GM19240 (cell line): Measurements from ENCODE around the gene BARX2.
A peak's percentile ranks its signal among the peaks of the same experiment; 100 is the strongest.
"Not testable (repeated sequence)": the region's sequence is repeated elsewhere in the genome, so short reads cannot be mapped to it uniquely, and the experiment has no call there.

Source experiments
- DNase-seq: peaks from one replicate; pipeline ENCODE4 v3.0.0; 2011; ENCODE audit warnings: low spot score; ENCODE audit not compliant: insufficient read length

BARX2 gene, protein sequence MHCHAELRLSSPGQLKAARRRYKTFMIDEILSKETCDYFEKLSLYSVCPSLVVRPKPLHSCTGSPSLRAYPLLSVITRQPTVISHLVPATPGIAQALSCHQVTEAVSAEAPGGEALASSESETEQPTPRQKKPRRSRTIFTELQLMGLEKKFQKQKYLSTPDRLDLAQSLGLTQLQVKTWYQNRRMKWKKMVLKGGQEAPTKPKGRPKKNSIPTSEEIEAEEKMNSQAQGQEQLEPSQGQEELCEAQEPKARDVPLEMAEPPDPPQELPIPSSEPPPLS

DNA sequence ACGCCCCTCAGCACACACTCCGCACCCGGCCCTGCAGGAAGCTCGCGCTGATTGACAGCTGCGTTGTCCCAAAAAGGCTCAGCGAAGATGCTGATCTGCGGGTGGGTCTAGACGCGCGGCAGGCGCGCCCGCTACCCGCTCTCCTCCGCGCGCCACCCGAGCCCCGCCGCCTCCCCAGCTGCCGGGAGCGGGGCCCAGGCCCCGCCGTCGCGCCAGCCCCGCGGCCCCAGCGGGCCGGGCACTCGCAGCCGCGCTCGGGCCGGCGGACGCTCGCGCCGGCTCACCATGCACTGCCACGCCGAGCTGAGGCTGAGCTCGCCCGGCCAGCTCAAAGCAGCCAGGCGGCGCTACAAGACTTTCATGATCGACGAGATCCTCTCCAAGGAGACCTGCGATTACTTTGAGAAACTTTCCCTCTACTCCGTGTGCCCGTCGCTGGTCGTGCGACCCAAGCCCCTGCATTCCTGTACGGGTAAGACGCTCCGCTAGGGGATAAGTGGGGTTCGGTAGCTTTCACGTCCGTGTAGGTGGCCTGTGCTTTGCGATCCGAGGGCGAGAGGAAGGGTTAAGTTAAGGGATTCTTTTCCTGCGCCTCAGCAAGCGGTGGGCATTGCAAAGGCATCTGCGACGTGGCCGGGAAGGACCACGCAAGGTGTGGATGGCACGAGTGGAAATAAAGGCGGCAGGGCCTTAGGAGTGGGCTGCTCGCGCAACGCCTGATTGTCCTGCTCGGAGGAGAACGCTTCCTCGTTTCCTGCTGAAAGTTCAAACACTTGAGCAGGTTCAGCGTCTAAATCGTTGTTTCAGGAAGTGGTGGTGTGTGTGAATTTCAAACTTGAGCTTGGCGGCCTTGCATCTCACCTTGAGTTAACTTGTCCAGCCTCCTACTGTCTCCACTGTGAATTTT lies at the start of gene BARX2:
Gene BARX2, plus strand, starts transcription at position 98 of the 907 bp plus-strand sequence. Its CDS starts 188 bp downstream, at position 286.
- DNase-seq = no peak

DNA sequence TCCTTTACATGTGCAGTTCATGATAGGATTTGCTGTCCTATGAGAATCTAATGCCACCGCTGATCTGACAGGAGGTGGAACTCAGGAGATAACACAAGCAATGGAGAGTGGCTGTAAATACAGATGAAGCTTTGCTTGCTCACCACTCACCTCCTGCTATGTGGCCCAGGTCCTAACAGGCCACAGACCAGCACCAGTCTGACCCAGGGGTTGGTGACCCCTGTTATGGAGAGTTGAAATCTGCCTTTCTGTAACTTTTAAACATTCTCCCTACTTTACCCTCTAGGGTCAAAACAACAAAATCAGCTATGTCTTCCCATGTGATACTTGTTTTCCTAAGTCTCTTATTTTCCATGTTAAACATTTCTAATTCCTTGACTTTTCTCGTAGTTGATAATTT lies 48.7 kb upstream of the BARX2 start:
- DNase-seq = no peak

DNA sequence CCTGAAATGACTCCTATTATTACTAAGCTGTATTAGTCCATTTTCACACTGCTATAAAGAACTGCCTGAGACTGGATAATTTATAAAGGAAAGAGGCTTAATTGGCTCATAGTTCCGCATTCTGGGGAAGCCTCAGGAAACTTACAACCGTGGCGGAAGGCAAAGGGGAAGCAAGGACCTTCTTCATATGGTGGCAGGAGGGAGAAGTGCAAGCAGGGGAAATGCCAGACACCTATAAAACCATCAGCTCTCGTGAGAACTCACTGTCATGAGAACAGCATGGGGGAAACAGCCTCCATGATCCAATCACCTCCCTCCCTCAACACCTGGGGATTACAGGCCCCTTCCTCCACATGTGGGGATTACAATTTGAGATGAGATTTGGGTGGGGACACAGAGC lies 47.9 kb upstream of the BARX2 start:
- not testable (repeated sequence) for DNase-seq

DNA sequence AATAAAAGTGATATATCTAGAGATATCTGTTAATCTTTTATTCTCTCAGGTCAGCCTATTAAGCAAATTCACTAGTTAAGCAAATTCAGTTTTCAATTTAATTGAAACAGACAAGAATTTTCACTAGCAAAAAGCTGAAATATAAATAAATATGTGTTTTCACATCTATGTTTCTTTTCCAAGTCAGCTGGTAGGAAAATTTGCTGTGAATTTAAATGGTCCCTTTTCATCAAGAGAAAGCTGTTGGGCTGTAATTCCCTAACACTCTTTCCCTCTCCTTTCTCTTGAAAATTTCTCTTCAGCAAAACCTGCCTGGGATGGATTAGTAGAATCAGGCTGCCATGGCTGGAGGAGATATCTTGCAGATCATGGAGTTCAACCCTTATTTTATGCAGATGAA lies 46.9 kb upstream of the BARX2 start:
- no peak for DNase-seq

DNA sequence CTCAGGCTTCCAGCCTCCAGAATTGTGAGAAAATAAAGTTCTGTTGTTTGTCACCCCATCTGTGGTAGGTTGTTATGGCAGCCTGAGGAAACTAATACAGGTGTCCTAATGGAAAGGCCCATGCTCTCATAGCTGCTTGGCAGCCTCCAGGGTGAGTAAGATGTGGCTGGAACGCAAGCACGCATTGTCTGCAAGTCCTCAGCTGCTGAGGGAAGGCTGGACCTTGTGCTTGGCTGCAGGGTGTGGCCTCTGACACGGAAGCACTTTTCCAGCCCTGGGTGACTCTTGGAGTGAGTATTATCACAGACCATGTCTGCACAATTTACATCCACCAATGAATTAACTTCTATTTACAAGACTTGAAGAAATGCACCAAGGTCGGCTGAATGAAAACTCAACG lies 44.4 kb upstream of the BARX2 start:
- DNase-seq = no peak

DNA sequence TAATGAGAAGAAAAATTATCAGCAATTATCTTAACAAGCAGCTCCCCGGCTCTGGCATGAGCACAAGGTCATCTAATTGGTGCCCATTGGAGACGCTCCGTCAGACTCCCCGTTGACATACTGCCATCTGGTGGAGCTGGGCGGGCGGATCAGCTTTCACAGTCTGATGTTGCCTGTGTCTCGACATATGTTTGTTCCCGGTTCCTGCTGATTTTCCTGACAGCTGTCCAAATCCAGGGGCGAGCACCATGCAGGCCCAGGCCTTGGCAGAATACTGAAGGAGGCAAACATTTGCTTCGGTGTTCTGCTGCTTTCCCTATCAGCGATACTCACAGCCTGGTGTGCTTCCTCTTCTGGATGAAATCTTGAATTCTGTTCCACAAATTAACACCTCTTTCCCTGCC lies 43.8 kb upstream of the BARX2 start:
- peak; percentile 52 for DNase-seq

DNA sequence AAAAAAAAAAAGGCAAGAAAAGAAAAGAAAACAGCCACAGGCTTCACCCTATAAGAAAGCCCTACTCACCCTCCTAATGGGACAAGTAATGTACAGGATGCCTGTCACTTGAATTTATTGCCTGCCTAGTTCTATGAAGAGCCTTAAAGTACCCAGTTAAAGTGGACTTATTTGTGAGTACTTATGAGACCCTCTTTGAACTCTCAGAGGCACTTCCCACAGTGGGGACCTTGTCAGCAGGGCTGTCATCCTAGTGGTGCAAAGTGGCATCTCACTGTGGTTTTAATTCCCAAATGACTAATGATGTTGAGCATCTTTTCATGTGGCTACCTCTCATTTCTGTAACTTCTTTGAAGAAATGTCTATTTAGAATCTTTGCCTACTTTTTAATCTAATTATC lies 41.8 kb upstream of the BARX2 start:
- no peak for DNase-seq

DNA sequence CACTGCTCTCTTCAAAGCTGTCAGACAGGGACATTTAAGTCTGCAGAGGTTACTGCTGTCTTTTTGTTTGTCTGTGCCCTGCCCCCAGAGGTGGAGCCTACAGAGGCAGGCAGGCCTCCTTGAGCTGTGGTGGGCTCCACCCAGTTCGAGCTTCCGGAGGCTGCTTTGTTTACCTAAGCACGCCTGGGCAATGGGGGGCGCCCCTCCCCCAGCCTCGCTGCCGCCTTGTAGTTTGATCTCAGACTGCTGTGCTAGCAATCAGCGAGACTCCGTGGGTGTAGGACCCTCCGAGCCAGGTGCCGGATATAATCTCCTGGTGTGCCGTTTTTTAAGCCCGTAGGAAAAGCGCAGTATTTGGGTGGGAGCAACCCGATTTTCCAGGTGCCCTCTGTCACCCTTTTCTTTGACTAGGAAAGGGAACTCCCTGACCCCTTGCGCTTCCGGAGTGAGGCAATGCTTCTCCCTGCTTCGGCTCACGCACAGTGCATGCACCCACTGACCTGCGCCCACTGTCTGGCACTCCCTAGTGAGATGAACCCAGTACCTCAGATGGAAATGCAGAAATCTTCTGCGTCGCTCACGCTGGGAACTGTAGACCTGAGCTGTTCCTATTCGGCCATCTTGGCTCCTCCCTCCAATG lies 31.2 kb upstream of the BARX2 start:
- DNase-seq = not testable (repeated sequence)

DNA sequence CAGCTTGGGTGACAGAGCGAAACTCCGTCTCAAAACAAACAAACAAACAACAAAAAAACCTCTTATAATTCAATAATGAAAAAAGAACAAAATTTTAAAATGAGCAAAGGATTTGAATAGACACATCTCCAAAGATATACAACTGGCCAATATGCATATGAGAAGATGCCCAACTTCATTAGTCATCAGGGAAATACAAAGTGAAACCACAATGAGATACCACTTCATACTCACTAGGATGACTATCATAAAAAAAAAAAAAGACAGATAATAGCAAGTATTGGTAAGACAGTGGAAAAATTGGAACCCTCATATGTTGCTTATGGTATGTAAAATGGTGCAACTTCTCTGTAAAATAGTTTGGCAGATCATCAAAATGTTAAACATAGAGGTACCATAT lies 28.7 kb upstream of the BARX2 start:
- DNase-seq = no peak

DNA sequence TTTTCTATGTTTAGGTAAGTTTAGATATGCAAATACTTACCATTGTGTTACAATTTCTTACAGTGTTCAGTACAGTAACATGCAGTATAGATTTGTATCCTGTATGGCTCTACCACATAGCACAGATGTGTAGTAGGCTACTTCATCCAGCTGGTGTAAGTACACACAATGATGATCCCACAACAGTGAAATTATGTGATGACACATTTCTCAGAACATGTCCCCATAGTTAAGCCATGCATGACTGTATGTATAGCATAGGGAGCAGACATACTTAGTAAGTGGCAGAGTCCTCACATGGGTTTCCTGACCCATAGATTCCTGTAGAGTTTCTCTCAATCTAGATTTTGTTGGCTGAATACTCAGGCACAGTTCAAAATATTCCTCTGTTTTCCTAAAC lies 26.8 kb upstream of the BARX2 start:
- no peak for DNase-seq

DNA sequence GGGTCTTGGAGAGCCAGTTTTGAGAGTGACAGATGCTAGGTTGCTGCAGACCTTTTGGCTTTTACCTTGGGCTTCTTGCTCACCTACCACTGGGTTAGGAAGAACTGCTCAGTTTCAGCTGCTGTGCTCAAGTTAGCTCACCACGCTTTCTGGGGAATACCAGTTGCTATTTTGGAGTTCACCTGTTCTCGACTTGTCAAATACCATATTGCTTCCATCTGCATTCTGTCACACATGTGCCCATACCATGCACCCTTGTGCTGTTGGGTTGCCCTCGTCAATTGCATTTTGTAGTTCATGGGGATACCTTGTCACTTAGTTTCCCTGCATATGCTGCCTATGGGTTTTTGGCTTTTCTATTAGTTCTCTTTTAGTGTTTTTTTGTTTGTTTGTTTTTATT lies 23.0 kb upstream of the BARX2 start:
- DNase-seq = no peak

DNA sequence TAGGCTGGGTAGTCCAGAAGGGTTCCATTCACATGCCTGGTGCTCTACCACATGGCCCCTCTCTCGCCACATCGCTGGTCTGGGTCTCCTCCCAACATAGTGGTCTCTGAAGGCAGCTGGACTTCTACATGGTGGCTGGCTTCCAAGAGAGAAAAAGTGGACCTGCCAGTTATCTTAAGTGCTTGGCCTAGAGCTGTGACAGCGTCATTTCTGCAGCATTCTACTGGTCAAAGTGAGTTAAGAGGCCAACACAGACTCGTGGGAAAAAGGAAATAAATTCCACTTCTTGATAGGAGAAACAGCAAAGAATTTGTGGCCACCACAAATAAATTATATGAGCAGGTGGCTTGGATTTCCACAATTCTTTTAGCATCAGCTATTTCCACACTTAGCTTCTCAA lies 21.0 kb upstream of the BARX2 start:
- no peak for DNase-seq

DNA sequence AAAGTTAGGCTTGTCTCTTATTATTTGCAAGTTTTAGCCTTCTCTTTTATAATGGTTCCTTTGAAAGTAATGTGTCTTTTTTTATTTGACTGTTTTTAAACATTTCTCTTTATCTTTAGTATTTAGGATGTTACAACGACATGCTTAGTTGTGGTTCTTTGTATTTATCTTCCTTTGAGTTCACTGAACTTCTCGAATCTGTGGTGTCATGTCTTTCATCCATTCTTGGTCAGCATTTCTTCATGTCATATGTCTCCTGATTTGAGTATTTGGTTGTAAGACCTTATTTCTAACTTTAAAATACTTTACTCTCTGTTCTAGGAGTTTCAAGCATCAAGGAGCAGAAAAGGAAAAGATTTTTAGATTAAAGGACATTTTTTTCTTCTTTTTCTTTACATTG lies 15.9 kb upstream of the BARX2 start:
- no peak for DNase-seq

DNA sequence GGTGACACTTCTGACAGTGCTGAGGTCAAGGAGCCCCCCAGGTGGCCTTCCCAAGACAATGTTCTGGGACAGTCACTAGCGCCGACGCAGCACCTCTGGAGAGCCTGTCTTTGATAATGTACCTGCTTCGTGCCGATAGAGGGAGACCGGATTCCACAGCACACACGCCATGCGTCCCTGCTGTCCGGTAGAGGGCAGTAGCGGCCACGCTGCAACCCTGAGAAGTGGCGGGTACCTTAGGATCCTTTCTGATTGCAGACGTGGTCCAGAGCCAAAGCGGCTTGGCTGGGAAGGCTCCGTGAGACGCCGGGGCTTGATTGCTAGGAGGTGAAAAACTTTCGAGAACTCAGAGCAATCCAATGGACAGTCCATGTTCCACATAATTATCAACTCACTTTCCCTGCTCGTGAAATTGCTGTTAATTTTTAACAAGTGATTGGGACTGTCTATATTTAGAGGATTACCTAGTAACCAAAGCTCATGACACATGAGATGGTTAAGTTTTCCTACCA lies 11.4 kb upstream of the BARX2 start:
- peak; percentile 26 for DNase-seq

DNA sequence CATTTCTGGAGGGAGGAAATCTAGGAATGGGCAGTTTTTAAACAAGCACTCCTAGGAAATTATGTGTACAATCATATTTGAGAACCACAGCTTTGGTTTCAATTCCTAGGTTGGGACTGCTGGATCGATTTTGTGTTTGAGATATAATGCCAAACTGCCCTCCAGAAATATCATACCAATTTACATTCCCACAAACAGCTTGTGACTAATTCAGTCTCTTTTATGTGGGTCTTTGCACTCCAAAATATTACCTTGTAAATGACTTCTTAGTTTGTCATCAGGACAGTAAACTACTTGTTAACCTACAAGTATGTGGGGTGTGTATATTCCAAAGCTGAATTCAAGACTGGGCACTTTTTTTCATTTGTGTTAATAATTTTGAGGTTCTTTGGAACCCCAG lies 9.8 kb upstream of the BARX2 start:
- DNase-seq = no peak

DNA sequence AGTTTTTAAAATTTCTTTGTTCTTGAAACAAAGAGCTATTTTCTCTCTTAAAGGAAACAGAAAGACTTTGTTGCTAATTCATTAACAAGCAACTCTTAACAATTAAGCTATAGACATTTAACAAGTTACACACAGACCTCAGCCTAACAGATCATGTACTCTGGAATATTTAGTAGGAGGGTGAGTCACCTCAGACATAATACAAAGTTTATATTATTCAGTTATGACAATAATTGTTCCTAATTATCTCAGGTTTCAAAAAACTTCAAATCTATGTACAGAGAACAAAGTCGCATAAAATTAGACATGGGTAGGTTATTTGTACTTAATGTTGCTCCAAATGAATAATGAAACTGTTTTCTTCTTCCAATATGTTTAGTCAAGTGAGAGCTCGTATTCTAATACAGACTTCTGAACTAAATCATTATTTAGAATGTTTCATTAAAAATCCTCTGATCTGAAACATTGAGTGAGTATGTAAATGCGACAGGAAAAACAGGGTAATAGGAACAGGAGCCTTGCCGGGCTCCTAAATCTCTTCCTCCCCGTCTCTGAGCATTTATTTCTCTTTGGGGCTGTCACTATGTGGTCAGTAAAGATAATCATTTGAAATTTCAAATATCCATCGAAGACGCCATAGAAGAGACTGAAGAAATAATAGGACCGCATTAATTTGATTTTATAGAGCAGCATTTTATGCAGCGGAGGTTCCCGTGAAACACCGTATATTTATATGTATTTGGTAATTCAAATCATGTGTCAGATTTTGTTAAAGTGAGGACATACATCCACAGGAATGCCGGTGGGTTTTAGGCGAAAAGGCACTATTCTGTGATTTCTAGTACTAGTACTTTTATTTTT lies 8.7 kb upstream of the BARX2 start:
- no peak for DNase-seq

DNA sequence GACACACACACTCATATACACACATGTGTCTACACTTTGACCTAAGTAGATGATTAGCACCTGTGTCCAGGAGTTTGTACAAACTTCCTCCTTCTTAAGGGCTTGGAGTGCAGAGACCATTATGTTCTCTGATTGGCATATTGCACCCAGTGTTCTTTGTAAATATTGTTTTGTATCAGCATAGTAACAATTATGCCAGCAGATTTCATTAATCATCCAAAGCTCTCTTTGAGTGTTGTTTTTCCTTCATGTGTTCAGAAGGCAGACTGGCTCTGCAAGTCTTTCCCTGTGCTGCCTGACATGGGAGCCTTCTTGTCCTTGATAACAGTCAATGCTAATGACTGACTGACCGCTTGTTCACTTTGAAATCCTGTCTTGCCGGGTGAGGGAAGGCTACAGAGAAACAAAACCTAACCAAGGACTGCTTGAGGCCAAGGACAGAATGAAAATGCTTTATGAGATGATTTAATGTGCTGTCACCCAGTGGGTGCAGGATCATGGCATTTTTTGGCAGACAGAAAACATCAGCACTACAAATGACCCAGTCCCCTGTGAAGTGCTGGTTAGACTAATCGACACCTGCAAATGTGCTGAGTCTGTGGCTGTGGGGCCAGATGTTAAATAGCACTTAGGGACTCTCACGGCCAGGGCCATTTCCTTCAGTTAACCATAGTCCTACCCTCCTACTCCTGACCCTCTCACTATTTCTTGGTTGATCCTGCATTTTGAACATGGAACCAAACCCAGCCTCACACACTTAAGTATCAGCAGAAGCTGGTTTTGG lies 6.6 kb upstream of the BARX2 start:
- no peak for DNase-seq

DNA sequence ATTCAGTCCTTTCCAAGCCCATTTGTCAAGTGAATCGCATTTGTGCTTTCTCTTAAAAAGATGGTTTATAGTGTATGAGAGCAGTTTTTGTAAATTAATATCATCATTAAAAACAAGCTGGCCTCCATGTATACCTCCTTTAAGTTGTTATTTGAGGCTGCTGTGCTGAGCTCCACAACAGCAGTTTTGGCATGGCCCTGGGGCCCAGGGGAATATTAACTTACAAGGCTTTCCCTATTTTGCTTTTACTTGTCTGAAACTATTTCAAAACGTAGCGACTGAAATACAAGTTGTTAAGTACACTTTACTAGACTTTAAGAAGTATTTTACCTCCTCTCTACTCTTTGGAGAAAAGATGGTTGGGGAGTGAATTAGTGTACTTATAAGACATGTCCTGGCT lies 4.9 kb upstream of the BARX2 start:
- DNase-seq = no peak

DNA sequence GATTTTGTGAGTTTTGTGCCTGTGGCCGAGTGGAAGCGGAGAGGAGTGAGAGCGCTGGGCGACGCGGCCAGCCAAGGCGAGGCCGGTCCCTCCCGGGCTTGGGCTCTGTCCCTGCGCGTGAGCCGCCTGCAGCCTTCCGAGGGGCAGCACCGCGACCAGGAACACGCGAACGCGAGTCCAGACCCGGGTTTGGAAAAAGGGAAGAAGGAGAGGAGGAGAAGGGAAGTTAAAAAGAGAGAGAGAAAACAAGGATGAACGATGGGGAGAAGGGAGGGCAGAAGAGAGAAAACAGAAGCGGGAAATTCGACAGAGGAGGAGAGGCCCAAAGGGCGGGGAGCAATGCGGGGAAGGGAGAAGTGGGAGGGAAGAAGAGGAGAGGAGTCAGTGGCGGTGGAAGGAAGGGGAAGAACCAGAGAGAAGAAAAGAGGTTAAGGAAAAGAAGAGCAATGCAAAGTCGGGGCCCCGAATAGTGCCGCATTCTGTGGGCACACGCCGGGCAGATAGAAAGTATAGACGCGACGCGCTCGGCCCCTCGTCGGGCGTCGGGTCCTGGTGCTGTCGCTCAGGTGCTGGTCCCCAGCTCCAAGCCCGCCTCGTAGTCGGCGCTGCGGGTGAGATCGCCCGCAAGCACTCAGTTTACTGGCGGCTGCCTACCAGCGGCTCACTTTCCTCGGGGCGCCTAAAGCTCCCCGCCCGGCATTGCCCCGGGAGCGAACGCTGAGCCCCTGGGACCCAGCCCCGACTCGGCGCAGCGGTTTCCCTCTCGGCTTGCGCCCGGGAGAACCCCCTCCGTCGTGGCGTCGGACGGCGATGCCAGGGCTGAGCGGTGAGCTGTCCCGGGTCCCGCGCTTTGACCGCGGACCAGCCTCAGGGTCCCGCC lies 2.8 kb upstream of the BARX2 start:
- DNase-seq = no peak
